VCaP (cell line): ENCODE data around the gene FAM83D.

ENCODE experiments used
- H3K27ac ChIP-seq: fragments of 450-650 bp; 2 replicates; pipeline ENCODE4 v1.5.1; 2017
- TF ChIP-seq, protein P1 (sequence below): fragments of 450-650 bp; conservative IDR thresholded peaks from 2 replicates; pipeline ENCODE4 v1.5.1; 2017; ENCODE audit warnings: mild to moderate bottlenecking, moderate library complexity

FAM83D gene

GRCh38 chr20:38979842-38980241, 53.6 kb downstream of the FAM83D start:
- TF ChIP-seq, protein P1, sequence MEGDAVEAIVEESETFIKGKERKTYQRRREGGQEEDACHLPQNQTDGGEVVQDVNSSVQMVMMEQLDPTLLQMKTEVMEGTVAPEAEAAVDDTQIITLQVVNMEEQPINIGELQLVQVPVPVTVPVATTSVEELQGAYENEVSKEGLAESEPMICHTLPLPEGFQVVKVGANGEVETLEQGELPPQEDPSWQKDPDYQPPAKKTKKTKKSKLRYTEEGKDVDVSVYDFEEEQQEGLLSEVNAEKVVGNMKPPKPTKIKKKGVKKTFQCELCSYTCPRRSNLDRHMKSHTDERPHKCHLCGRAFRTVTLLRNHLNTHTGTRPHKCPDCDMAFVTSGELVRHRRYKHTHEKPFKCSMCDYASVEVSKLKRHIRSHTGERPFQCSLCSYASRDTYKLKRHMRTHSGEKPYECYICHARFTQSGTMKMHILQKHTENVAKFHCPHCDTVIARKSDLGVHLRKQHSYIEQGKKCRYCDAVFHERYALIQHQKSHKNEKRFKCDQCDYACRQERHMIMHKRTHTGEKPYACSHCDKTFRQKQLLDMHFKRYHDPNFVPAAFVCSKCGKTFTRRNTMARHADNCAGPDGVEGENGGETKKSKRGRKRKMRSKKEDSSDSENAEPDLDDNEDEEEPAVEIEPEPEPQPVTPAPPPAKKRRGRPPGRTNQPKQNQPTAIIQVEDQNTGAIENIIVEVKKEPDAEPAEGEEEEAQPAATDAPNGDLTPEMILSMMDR, result no peak
- no peak overlapping the region for H3K27ac ChIP-seq

GRCh38 chr20:38982291-38982690, 56.1 kb downstream of the FAM83D start:
- TF ChIP-seq, protein P1, result no peak
- H3K27ac ChIP-seq, result no peak overlapping the region

- TF ChIP-seq, protein P1, result no peak
- H3K27ac ChIP-seq, result no peak overlapping the region
Observed at GRCh38 chr20:38985060-38985459, 58.8 kb downstream of the FAM83D start.

GRCh38 chr20:38985603-38986170, 59.5 kb downstream of the FAM83D start:
- TF ChIP-seq, protein P1, result no peak
- no peak overlapping the region for H3K27ac ChIP-seq

GRCh38 chr20:38986663-38987062, 60.4 kb downstream of the FAM83D start:
- H3K27ac ChIP-seq, result no peak overlapping the region

DNA sequence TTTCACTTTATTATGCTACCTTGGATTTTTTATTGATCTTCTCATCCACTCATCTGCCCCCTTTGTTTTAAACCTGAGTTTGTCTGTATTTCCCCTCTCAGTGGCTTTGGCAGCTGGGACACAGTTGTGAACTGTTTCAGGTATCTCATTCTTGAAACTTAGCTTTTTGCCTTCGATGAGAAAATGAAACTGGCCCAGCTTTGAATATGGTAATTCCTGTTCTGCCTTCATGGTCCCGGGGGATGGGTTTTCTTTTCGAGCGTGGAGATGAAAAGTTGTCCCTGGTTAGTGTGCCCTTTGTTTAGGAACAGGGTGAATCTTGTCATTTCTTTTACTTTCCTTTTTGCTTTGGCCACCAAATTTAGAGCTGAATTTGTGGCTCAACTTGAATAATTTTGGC, 61.6 kb downstream of the FAM83D start:
- H3K27ac ChIP-seq, result no peak overlapping the region

More at GRCh38 chr20:38986663-38987062, 60.4 kb downstream of the FAM83D start:
- TF ChIP-seq, protein P1, result no peak

DNA sequence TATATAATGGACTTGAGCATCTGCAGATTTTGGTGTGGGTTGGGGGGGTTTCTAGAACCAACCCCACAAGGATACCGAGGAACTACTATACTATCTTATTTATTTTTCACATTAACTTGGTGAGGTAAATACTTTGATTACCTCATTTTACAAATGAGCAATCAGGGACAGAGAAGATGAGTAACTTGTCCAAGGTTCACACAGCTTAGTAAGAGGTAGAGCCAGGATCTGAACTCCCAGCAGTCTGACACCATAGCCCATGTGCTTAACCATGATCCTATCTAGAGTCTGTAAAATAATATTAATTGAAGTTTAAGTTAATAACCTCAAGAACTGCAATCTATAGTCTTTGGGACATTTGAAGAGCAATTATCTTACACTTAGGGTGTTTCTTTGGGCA, 64.5 kb downstream of the FAM83D start:
- TF ChIP-seq, protein P1, result no peak
- no peak overlapping the region for H3K27ac ChIP-seq

More for the DNA sequence above, 61.6 kb downstream of the FAM83D start:
- TF ChIP-seq, protein P1, result no peak
